Measurements from ENCODE around the gene DDRGK1. TPM values are rescaled to one million over a fixed set of nuclear protein-coding genes. Genes with fewer than 3 reads are reported as not detected.
"Not testable (repeated sequence)": the region's sequence is repeated elsewhere in the genome, so short reads cannot be mapped to it uniquely, and the experiment has no call there.

The DDRGK1 gene
- total RNA-seq, 1 donor from 2014 or later: 53.1 TPM

DNA sequence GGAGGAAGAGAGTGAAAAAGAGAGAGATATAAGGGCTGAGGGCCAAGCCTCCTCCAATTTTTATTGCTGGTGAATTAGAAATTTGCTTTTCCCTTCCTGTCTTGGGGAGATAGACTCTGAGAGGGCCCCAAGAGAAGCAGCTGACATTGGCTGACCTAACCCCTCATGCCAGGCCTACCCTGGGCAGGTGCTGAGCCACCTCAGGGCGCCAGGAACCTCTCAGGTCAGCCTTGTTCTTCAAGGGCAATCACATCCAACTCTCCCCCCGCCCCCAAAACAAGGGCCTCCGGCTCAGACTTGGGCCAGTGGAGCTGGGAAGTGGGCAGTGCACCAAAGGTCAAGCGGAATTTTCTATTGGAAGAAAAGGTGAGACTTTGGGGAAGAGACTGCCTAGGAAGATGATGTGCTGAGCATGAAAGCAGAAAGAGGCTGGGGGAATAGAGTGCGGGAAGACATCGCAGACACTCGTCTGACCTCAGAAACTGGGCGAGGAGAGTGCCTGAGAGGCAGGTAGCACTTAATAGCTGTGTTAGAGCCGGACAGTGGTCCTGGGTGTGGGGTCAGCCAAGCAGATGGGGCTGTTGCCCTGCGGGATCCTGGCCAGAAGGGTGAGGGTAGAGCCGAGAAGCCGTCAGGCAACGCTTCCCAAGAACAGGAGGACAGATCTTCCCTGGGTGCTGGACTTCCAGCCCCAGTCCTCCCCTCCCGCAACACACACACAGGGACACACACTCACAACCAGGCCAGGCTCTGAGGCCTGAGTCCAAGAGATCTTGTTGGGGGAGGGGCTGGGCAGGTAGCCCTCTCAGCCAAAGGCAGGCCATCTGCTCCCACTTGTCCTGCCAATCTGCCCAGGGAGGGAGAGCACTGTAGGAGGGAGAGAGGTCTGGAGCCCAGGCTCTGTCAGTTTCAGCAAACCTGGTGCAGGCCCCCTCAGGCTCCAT, 41.1 kb downstream of the DDRGK1 start:
- no peak for DNase-seq

DNA sequence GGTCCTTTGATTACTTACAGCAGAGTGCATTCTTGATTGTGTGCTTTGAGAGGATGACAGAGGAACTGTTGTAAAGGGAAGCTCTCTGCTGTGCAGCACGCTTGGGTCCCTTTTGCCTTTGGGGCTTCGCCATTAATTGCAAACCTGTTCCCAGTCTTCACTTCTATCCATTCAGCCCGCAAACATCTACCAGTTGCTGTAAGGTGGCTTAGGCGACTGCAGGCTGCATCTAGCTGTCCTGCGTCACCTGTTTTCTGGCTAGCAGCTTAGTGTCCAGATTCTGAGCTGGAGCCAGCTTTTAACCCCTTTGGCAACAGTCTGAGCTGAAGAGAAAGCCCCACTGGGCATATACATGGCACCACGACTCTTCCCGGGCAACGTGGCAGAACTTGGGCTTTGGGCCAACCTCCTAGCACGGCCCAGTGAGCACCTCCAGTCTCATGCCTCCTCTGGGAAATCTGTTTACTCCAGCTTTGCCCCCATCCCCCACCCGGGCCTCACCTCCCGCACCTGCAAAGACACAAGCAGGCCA, 42.3 kb downstream of the DDRGK1 start:
- DNase-seq: no peak

DNA sequence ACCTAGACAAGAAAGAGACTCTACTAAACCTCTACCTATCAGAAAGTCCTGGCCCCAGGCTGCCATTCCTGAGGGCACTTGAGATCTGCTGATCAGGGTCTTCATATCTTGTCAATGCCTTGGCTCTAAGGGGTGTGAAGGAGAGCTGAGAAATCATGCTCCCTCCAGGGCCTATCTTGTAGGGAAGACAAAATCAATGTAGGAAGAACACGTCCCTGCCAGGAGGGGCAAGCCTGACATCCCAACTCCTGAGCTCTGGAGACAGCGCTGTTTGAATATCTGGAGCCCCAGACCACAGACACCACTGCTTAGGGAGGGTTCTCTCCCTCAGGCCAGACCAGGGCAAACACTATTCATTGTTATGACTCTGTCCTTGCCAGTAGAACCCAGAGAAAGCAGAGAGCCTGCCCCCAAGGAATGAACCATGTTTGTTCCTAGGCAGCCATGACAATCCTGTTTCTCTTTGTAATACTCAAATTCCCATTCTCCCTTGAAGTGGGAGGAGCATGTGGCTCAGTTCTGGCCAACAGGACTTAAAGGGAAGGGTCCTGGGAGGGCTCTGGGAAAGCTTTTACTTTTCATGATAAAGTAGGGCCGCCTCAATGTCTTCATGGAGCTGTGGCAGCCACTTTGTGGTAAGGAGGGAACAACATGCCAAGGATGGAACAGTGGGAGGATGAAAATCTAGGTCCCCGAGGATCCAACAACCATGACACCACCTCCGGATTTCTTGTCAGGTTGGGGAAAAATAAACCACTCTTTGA, 43.0 kb downstream of the DDRGK1 start:
- no peak for DNase-seq

DNA sequence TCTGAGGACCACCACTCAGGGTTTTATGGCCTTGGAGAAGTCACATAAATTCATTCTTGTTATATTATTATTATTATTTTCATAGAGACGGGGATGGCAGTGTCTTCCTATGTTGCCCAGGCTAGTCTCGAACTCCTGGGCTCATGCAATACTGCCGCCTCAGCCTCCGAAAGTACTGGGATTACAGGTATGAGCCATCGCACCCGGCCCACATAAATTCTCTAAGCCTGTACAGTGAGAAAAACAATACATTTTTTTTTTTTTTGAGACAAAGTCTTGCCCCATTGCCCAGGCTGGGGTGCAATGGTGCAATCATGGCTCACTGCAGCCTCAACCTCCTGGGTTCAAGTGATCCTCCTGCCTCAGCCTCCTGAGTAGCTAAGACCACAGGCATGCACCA, 44.1 kb downstream of the DDRGK1 start:
- DNase-seq: no peak

DNA sequence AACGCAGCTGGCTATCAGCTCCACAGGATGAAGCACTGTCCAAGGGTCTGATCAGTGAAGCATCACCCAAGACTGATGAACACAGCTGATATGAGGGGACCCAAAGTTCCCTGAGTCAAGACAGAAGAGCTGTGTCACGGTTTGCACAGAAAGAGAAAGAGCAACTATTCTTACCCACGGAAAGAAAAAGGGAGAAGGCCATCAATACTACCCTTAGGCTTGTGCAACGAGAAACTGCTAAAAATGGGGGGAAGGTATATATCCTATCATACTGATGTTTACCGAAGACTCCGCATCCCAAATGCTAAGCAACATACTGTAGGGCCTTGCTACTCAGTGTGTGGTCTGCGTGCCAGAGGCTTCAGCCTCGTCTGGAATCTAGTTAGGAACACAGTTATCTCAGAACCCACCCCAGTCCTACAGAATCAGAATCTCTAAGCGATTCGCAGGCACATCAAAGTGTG, 45.5 kb downstream of the DDRGK1 start:
- no peak for DNase-seq

DNA sequence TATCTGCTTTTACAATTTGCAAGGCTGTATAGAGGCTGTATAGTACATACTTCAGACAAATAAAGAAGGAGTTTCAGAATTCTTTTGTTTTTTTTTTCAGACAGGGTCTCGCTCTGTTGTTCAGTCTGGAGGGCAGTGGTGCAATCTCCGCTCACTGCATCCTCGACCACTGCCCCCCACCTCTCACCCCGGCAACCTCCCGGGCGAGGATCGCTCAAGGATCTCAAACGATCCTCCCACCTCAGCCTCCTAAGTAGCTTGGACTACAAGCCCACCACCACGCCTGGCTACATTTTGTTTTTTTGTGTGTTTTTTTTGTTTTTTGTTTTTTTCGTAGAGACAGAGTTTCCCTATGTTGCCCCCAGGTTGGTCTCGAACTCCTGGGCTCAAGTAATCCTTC, 46.7 kb downstream of the DDRGK1 start:
- DNase-seq: no peak

DNA sequence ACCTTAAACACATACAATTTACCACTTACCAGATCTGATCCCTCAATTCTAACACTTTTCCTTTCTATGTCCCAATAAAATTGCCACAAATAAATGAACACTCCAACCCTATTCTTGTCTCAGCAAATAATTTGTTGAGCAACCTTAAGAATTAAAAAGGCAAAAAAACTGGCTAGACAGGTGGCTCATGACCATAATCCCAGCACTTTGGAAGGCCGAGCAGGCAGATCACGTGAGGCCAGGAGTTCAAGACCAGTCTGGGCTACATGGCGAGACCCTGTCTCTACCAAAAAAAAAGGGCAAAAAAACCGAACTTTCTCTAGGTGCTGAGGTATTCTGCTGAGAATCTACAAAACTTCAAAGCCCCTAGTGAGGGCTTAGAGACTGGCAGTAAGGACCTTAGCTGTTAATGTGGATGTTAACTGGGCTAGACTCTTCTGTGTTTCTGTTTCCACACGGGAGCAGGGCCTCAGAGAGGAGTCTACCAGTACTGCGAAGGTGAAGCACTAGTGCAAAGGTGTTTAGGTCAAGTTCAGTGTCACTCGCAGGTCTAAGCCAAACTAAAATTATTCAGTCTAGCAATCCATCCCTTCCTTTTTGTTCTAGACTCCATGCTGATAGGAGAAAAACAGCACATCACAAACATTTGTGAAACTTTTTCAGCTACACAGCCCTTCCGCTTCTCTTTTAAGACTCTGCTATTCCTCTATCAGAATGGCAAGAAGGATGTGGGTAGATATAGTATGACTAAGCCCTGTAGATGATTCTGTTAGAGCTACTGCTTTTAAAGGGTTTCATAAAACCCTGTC, 47.5 kb downstream of the DDRGK1 start:
- DNase-seq: no peak

DNA sequence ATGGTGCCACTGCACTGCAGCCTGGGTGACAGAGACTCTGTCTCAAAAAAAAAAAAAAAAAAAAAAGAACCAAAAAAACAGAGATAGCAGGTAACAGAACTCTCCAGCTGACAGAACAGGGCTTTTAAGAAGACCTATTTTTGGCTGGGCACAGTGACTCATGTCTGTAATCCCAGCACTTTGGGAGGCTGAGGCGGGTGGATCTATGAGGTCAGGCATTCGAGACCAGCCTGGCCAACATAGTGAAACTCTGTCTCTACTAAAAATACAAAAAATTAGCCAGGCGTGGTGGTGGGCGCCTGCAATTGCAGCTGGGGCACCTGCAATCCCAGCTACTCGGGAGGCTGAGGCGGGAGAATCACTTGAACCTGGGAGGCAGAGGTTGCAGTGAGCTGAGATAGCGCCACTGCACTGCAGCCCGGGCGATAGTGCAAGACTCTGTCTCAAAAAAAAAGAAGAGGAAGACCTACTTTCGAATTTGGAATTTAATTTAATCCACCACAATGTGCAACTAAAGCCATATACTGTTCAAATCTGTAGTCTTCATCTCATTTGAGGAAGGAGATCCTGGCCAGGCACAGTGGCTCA, 52.3 kb downstream of the DDRGK1 start:
- DNase-seq: not testable (repeated sequence)

DNA sequence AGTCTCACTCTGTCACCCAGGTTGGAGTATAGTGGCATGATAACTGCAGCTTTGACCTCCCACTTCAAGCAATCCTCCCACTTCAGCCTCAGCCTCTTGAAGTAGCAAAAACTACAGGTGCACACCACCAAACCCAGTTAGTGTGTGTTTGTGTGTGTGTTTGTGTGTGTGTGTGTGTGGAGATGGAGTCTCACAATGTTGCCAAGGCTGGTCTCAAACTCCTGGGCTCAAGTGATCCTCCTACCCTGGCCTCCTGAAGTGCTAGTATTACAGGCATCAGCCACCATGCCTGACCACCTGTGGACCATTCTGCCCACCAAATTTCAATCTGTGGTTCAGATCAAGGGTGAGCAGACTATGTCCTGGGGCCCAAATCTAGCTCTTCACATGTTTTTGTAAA, 53.6 kb downstream of the DDRGK1 start:
- no peak for DNase-seq

DNA sequence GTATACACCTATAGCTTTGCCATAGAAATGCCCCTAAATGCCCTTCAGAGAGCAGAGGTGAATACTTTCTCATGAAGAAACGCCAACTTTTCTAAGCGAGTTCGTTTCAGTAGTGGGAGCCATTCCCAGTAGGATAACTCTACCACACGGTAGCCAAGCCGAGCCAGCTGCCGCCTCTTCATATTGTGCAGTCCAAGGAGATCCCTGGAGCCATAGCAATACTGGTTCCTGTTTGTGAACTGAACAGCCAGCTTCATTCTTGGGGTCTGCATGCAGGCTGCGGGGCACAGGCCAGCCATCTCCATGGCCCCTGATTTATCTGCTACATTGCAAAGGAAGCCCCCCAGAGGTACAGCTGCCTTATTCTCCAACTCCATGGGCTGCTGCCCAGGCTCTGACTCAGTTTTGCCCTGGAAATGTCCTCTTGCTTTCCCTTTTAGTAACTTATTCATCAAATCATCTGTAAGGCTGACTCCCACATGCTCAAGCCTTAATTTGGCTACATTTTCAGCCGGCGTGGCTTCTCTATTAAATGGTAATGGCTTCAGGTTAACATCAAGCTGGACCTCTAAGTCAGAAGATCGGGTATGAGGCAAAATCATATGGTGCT, 57.6 kb downstream of the DDRGK1 start:
- DNase-seq: no peak

DNA sequence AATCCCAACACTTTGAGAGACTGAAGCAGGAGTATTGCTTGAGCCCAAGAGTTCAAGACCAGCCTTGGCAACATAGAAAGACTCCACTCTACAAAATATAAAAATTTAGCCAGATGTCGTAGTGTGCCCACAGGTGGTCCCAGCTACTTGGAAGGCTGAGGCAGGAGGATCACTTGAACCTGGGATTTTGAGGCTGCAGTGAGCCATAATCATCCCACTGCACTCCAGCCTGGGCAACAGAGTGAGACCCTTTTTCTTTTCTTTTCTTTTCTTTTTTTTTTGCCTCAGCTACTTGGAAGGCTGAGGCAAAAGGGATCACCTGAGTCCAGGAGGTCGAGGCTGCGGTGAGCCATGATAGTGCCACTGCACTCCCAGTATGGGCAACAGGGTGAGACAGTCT, 62.7 kb downstream of the DDRGK1 start:
- no peak for DNase-seq

Other genes starting within 250 kb of the DDRGK1 start
- gene GNRH2, start 161.1 kb downstream of the DDRGK1 start, total RNA-seq: not detected in 2 replicates
- gene MRPS26, start 158.6 kb downstream of the DDRGK1 start, total RNA-seq: 34.5 and 37.6 TPM in 2 replicates
- not detected in 2 replicates for gene OXT, start 133.1 kb downstream of the DDRGK1 start, total RNA-seq
- gene AVP, start 120.0 kb downstream of the DDRGK1 start, total RNA-seq: not detected in 2 replicates
- 20.4 and 23.7 TPM in 2 replicates for gene FASTKD5, start 44.8 kb downstream of the DDRGK1 start, total RNA-seq
- gene UBOX5, start 44.8 kb downstream of the DDRGK1 start, total RNA-seq: 2.7 and 3.8 TPM in 2 replicates
- 6.1 and 8.2 TPM in 2 replicates for gene LZTS3, start 31.1 kb downstream of the DDRGK1 start, total RNA-seq
- gene ITPA, start 4.8 kb upstream of the DDRGK1 start, total RNA-seq: 33.6 and 36.6 TPM in 2 replicates
- gene SLC4A11, start 34.5 kb upstream of the DDRGK1 start, total RNA-seq: 7.5 and 14.9 TPM in 2 replicates
- gene DNAAF9, start 203.0 kb upstream of the DDRGK1 start, total RNA-seq: 19.2 and 21.9 TPM in 2 replicates